A673 (cell line): ENCODE data around the gene DCANP1.

ENCODE experiments used
- CTCF ChIP-seq: fragments of 300-800, 200-600 bp; sonication (generic); conservative IDR thresholded peaks from 2 replicates; pipeline ENCODE4 v1.5.1; 2017; ENCODE audit warnings: low read depth, mild to moderate bottlenecking, antibody characterized with exemption, low read length, moderate library complexity, mixed read lengths
- EZH2 ChIP-seq: fragments of 200-600 bp; sonication (generic); IDR thresholded peaks from 2 replicates; pipeline ENCODE4 v1.6.1; 2017; ENCODE audit warnings: borderline replicate concordance, low read depth, mild to moderate bottlenecking, mixed read lengths, antibody characterized with exemption, low read length; ENCODE audit not compliant: poor library complexity, severe bottlenecking

- TF ChIP-seq EZH2 (no peak), CTCF (no peak)
Measured at GRCh38 chr5:135494196-135494595, 47.0 kb upstream of the DCANP1 start.
